ENCODE data around the gene SERF1B.
"Not testable (repeated sequence)": the region's sequence is repeated elsewhere in the genome, so short reads cannot be mapped to it uniquely, and the experiment has no call there.

DNA sequence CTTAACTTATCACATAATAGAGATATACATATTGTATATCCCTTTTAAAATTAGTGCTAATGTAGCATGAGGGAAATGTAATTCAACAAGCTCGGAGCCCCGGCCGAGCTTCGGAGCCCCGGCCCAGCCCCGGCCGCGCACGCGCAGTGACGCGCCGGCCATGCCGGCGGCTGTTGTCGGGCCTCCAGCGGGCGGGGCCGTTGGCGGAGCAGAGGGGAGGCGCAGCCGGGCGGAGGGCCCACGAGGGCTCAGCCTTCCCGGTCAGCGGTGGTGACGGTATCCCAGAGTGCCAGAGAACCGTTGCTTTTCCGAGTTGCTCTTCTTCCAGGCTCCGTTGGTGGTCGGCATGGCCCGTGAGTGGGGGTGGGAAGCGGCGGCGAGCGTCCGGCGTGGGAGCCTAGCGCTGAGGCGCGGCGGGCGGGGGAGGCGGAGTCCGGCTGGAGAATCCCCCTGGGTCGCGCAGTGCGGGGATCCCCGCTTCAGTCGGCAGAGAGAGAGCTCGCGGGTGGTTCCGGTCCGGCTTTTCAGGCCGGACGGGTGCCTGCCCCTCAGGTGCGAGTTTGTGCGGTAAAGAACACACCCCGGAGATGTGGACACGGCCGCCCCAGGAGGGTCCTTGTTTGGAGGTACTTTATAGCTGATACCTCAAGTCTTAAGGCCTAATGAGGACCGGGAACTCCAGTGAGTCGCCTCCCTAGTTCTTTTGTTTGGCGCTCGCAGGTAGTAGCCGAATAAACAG is at the start of gene SERF1B:
- TF ChIP-seq, protein P1, sequence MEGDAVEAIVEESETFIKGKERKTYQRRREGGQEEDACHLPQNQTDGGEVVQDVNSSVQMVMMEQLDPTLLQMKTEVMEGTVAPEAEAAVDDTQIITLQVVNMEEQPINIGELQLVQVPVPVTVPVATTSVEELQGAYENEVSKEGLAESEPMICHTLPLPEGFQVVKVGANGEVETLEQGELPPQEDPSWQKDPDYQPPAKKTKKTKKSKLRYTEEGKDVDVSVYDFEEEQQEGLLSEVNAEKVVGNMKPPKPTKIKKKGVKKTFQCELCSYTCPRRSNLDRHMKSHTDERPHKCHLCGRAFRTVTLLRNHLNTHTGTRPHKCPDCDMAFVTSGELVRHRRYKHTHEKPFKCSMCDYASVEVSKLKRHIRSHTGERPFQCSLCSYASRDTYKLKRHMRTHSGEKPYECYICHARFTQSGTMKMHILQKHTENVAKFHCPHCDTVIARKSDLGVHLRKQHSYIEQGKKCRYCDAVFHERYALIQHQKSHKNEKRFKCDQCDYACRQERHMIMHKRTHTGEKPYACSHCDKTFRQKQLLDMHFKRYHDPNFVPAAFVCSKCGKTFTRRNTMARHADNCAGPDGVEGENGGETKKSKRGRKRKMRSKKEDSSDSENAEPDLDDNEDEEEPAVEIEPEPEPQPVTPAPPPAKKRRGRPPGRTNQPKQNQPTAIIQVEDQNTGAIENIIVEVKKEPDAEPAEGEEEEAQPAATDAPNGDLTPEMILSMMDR (IDR thresholded peaks at IDR 0.05; ENCODE audit: borderline replicate concordance, extremely low read depth, low read length, poor library complexity, severe bottlenecking), result not testable (repeated sequence)
- TF ChIP-seq EZH2 (IDR thresholded peaks at IDR 0.05; ENCODE audit: borderline replicate concordance, low read depth, low read length, severe bottlenecking), result not testable (repeated sequence)

Measured in DND-41 (cell line).